GM19238 (cell line): Measurements from ENCODE around the gene TNS4.

ENCODE experiments used
- DNase-seq: peaks from one replicate; pipeline ENCODE4 v3.0.0; 2011; ENCODE audit warnings: low spot score; ENCODE audit not compliant: insufficient read length

TNS4 gene

DNA sequence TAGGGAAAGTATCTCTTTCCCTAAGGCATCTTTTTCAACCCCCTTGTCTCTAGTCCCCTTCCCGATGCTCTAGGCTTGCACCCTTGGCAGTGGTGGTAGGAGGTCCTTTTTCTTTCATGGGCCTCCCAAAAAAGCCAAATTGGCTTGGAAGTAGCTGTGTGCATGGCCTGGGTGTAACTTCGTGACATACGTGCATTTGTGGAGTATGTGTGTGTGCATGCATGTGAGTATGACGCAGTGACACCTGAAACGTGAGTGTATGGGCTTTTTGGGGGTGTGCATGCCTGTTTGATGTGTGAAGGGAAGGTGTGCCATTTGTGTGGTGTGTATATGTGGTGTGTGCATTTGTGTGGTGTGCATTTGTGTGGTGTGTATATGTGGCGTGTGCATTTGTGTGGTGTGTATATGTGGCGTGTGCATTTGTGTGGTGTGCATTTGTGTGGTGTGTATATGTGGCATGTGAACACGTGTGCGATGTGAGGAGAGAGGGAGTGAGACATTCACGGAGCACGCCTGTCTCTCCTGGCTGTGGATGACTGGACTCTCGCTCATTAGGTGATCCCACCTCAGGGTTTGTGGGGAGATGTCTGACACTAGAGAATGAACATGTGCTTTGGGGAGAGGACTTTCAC lies 42.5 kb downstream of the TNS4 start:
- no peak for DNase-seq

DNA sequence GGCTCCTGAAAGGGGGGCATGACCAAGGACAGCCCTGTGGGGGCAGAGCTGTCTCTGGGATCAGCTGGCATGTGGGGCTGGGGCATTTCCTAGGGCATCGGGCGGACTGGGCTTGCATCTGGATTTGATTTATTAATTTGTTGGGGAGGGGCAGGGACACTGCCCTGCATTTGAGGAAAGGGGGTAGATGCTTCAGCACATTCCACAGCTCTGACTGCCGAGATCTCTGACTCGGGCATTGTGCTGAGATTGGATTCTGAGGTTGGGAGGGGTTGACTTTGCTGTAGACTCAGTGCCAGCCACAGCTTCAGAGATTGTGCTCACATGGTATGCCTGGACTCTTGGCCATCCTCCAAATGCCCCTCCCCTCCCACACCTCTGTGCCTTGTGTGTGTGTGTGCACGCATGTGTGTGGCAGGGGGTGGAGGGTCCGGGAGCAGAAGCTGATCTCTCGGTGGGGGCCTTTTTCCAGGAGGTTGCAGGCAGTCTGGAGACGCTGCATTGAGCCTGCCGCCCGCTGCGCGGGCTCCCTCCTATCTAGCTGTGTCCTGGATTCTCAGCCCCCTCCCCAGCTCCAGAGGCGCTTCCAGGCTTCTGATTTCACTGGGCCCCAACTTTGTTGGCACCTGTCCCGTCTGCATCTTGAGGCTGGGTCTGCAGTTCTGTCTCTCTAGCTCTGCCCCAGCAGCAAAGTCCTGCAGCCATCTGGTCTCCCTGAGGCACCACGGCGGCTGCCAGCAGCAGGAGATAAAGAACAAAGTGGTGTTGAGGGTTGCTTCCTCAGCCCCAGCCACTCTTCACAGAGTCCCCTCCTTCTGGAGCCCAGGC lies 43.2 kb downstream of the TNS4 start:
- DNase-seq, result no peak

DNA sequence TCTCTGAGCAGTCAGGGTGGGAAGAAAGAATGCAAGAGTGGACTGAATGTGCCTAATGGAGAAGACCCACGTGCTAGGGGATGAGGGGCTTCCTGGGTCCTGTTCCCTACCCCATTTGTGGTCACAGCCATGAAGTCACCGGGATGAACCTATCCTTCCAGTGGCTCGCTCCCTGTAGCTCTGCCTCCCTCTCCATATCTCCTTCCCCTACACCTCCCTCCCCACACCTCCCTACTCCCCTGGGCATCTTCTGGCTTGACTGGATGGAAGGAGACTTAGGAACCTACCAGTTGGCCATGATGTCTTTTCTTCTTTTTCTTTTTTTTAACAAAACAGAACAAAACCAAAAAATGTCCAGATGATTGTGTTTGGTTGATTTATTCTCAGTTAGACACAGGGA lies 44.1 kb downstream of the TNS4 start:
- DNase-seq, result no peak

DNA sequence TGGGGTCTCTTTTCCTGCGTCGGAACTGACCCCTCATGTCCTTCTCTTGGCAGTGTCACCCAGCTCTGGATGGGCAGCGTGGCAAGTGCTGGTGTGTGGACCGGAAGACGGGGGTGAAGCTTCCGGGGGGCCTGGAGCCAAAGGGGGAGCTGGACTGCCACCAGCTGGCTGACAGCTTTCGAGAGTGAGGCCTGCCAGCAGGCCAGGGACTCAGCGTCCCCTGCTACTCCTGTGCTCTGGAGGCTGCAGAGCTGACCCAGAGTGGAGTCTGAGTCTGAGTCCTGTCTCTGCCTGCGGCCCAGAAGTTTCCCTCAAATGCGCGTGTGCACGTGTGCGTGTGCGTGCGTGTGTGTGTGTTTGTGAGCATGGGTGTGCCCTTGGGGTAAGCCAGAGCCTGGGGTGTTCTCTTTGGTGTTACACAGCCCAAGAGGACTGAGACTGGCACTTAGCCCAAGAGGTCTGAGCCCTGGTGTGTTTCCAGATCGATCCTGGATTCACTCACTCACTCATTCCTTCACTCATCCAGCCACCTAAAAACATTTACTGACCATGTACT lies 44.9 kb downstream of the TNS4 start:
- DNase-seq, result no peak

DNA sequence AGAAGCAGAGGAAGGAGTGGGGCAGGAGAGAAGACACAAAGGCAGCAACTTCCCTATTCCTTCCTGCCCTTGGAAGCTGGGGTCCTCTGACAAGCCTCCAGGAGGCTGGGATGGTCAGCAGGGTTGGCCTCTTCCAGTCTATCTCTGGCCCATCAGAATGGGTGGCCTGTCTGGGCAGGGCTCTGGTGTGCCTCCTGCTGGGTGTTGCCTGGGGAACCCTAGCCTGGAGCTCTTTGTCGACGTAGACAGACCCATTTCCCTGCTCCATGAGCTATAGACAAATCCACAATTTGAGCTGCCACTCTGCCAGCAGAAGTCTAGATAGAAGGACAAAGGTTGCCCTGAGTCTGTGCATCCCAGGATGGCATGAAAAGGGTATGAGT lies 46.8 kb downstream of the TNS4 start:
- DNase-seq, result no peak

DNA sequence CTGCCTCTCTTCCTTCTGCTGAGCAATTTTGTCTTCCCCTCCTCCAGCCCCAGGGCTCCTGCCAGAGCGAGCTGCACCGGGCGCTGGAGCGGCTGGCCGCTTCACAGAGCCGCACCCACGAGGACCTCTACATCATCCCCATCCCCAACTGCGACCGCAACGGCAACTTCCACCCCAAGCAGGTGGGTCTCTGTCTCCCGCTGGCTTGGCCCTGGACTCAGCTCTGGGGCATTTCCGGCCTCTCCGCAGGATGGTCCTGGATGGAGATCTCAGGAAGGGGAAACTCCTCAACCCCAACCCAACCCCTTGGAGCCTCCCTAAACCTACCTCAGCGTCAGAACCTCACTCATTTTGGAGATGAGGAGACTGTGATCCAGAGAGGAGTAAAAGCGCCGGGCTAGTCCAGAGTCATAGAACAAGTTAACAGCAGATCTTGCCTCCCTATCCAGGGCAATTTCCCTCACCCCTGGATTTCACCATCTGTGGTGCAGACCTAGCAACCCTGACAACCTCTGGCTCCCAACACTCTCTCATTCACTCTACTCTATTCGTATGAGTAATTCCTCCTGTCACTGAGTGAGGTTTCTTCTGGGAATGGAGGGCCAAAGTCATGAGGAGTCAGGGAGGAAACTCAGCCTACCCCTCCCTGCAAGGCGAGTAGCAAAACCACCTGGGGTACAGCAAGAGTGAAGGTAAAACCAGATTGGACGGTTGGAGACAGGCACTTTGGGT lies 47.4 kb downstream of the TNS4 start:
- no peak for DNase-seq

DNA sequence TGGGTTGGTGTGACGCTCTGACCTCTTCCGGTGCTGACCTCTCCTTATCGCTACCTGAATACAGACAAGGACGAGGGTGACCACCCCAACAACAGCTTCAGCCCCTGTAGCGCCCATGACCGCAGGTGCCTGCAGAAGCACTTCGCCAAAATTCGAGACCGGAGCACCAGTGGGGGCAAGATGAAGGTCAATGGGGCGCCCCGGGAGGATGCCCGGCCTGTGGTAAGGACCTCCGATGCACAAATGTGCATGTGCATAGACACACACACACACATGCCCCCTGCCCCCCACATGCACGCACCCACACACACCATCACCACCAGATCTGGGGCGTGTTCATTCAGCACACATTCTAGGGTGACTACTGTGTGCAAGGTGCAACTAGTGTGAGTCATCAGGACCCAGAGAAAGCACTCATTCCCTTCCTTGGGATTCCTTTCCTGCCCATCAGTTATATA lies 48.5 kb downstream of the TNS4 start:
- DNase-seq, result no peak

DNA sequence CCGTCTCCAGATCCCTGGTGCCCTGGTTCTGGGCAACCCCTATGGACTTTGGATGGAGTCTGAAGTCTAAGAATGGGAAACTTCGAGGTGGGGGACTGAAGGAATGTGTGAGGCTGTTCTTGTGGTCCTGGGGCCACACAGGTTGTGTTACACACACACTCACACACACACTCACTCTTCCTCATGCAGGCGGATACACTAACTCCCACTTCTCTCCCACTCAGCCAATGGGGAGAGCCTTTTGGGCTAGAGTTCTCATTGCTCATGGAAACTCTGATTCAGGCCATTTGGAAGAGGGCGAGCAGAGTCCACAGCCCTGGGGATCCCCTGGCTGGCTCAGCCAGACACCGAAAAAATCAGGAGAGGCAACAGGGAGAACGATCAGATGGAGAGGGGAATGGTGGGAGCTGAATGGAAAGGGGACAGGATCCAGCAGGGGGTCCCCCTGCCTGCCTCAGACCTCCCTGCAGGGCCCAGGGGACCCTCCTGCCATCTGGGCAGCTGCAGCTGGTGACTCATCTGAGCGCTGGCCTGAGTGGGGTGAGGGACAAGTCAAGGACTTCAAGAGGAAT lies 49.1 kb downstream of the TNS4 start:
- DNase-seq, result no peak

DNA sequence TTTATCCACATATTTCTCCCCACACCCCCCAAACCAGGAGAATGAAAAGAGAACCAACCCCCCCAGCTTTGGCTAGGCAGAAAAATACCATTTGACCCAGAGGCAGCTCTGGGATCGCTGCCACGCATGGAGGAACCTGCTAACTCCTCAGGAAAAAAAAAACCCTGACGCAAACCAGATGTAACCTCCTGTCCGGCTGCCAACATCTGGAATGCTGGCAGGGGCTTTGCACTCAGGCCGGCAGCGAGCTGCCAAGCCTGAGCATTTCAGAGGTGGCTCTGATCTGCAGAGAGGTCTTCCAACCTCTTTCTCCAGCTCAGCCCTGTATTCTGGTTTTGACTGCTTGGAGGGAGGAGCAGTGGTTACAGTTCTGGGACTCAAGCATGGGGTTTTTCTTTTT lies 50.0 kb downstream of the TNS4 start:
- no peak for DNase-seq

DNA sequence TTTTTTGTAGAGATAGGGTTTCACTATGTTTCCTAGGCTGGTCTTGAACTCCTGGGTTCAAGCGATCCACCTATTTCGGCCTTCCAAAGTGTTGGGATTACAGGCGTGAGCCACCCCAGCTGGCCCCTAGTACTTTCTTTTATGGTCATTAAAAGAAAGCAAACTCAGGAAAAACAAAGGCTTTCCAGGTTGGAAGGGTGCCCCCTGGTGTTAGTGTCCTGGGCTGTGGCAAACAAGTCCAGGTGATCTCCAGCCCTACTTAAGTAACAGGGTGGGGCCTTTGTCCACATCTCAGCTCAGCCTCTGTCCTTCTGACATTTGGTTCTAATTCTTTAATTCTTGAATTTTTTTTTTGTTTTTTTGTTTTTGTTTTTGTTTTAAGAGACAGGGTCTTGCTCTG lies 51.2 kb downstream of the TNS4 start:
- DNase-seq, result peak; percentile 39

DNA sequence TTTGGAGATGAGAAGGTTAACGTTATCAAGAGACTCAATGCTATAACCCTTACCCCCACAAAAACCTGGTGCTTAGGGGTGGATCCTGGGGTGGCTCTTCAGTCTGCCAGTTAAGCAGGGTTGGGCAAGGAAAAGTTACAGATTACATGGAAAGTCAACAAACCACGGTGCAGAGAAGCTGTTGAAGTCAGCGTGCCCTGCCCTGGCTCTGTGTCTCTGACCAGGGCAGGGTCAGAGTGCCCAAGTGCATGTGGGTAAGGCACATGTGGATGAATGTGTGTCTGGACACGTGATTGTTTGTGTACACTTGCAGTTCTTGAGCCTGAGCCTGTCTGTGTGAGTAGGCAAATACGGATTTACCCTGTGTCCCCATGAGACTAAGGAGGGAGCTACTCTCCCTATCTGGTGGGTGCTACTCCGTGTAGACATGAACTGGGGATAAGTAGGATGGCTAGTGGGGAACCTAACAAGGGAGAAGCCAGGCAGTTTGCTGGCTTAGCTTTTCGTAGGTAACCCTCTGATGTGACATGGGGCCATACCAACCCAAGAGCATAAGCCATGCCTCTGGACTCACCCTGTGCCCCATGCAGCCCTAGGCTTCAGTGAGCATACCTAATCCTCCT lies 52.7 kb downstream of the TNS4 start:
- DNase-seq, result no peak

DNA sequence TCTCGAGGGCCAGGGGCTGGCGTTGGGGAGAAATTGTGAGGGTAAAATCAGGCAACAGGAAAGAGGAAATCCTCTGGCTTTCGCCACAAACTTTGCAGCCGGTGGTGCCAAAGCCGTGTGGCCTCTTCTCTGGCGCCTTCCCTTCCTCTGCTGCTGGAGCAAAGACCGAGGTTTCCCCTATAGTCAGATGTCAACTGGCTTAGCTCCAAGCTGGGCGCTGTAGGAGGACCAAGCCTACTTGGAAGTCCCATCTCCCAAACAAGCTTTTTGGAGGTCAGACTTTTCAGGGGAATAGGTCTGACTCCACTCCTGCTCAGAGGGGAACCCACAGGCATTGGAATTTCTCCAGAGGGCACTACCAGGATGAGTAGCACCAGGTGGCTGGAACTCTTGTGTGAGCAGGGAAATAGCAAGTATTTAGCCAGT lies 53.2 kb downstream of the TNS4 start:
- no peak for DNase-seq

DNA sequence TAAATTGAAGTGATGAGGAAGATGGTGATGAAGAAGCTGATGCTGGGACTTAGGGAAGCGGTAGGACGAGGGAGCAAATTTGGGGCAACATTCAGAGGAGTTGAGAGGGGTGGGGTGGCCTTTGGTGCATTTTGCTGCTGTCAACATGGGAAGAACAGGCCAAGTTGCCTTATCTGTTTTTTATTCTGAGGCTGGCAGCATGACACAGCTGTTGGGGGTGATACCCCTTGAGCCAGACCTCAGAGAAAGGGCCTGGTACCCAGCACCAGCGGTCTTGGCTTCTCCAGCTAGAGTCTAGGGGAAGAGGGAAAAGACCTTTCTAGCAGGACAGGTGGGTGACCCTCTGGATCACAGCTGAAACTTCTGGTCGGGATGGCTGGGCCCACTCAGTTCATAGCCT lies 53.6 kb downstream of the TNS4 start:
- DNase-seq, result no peak

DNA sequence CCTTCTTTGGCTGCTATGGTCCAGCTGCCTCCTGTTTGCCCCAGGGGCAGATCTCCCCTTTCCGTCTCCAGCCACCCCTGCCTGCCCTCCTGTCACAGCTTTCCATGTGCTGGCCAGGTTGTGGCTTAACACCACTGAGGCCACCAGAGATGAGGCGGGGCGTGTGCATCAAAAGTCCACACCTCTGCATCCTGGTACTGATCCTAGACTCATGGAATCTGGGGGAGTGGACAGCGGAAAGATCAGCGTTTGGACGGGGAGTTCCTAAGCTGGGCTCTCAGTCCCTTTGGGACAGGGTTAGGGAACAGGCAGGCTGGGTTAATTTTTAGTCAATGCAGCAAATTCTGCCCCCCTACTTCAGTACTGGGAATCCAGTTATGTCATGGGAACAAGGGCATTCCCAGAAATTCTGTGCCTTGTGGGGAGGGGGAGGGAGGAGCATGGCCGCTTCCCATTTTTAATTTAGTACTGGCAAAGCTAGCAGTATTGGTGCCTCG lies 54.2 kb downstream of the TNS4 start:
- DNase-seq, result no peak

DNA sequence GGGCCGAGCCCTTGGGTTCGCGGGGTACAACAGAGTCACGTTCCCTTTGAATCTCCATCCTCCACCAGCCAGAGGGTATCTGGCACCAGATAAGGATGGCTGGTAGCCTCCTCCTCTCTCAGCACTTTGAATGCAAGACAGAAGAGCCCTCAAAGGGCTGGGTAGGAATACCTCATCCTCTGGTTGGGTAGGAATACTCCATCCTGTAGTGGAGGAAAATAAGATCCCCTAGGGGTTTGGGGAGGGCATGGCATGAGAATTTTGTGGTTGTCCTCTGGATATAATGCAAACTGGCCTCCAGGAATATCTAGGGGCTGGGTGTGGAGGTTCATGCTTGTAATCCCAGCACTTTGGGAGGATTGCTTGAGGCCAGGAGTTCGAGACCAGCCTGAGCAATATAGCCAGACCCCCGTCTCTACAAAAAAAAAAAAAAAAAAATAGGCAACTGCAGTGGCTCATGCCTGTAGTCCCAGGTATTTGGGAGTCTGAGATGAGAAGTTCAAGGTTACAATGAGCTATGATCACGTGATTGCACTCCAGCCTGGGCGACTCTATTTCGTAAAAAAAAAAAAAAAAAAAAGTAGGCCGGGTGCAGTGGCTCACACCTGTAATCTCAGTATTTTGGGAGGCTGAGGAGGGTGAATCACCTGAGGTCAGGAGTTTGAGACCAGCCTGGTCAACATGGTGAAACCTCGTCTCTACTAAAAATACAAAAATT lies 55.5 kb downstream of the TNS4 start:
- no peak for DNase-seq

DNA sequence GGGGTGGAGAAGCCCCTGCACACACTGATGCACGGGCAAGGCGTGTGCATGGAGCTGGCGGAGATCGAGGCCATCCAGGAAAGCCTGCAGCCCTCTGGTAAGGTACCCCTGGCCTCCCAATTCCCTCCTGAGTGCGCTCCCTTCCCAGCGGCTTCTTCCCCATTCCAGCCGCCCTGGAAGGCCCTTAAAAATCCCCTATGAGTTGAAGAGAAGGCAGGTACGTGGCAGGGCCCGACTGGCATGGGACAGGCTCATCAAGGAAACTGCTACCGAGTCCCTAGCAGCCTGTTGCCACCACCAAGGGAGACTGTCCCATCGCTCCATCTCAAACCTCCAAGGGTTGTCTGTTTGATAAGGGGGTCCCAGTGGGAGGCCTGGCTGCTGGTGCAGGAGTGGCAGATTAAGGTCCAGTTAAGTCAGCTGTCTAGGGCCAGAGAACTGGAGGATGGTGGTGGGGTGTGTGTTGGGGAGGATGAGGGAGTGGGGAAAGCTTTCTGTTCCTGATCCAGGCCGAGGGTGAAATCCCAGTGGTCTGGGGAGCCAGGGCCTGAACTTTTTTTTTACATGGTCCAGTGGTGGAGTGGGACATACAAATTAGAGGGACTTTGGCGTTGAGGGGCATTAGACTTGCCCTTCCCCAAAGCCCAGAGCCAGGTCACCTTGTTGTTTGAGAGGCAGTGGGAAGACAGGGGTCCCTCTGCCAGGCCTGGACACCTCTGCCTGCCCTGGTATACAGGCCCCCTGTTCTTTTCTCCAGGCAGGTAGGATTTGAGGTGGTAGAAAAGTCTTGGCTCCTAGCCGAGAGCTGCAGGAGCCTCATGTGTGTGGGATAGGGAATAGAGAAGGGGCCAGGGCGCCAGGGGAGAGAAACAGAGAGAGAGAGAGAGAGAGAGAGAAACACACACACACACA lies 57.2 kb downstream of the TNS4 start:
- no peak for DNase-seq

DNA sequence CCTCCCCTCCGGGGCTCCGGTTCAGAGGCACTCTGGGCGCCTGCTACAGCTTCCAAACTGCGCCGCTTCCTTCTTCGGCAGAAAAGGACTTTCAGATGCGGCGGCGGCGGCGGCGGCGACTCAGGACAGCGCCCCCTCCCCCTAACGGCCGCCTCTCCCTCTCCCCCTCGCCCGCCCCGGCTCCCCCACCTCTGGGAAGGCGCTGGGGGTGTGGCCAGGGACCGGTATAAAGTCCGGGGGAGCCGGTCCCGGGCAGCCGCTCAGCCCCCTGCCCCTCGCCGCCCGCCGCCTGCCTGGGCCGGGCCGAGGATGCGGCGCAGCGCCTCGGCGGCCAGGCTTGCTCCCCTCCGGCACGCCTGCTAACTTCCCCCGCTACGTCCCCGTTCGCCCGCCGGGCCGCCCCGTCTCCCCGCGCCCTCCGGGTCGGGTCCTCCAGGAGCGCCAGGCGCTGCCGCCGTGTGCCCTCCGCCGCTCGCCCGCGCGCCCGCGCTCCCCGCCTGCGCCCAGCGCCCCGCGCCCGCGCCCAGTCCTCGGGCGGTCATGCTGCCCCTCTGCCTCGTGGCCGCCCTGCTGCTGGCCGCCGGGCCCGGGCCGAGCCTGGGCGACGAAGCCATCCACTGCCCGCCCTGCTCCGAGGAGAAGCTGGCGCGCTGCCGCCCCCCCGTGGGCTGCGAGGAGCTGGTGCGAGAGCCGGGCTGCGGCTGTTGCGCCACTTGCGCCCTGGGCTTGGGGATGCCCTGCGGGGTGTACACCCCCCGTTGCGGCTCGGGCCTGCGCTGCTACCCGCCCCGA lies 58.0 kb downstream of the TNS4 start, which contains the start of gene IGFBP4:
Gene IGFBP4, plus strand, starts transcription at position 255 of the 792 bp plus-strand sequence. Its CDS starts 286 bp downstream, at position 541.
- DNase-seq, result peak; percentile 56
